ENCODE measurements around the gene INO80D.
"Not testable (repeated sequence)": the region's sequence is repeated elsewhere in the genome, so short reads cannot be mapped to it uniquely, and the experiment has no call there.

Gene INO80D

DNA sequence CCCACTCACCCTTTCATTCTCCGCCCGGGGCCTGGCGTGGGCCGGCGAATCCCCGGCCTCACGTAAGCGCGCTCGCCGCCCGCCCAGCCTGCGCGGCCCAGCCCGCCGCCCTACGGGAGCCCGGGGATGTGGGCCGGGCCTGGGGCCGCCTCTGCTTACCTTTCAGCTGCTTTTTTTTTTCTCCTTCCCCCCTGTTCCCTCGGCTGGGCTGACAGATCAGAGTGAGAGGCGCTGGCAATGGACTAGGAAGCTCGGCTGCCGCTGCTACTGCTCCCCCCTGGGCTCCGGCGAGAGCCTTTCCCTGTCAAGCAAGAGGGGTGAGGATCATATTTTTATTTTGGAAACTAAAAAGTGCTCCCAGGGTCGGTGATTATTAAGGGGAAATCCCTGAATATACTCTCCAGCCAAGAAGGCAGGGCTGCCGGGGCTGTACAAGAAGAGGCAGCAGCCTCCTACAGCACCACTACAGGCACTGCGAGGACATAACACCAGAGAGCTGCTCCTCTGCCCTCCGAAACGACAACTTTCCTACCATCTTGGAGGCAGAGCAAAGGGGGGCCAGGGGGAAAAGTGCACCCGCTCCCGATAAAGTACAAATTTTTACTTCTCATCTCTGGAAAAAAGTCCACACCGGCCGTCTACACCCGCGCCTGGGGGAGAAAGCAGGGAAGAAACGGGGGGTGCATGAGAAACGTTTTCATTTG, at the start of gene INO80D:
Gene INO80D (minus strand): TSS at position 433 of the 704 bp plus-strand sequence. CDS start 23,158 bp downstream, outside the sequence.
- peak within 1 kb of the TSS; percentile 68 to 74 for H3K4me3 ChIP-seq (replicated peaks in 1 of 2; ENCODE audit: low read depth in 2 of 2, low read length in 2 of 2)
- peak; percentile 88 to 91 for DNase-seq (ENCODE audit: low read depth in 2 of 2)
- TF ChIP-seq, protein P1, sequence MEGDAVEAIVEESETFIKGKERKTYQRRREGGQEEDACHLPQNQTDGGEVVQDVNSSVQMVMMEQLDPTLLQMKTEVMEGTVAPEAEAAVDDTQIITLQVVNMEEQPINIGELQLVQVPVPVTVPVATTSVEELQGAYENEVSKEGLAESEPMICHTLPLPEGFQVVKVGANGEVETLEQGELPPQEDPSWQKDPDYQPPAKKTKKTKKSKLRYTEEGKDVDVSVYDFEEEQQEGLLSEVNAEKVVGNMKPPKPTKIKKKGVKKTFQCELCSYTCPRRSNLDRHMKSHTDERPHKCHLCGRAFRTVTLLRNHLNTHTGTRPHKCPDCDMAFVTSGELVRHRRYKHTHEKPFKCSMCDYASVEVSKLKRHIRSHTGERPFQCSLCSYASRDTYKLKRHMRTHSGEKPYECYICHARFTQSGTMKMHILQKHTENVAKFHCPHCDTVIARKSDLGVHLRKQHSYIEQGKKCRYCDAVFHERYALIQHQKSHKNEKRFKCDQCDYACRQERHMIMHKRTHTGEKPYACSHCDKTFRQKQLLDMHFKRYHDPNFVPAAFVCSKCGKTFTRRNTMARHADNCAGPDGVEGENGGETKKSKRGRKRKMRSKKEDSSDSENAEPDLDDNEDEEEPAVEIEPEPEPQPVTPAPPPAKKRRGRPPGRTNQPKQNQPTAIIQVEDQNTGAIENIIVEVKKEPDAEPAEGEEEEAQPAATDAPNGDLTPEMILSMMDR (IDR thresholded peaks at IDR 0.05; ENCODE audit: low read depth, low read length), result peak; percentile 57

GRCh38 chr2:206127656-206128055, 41.7 kb upstream of the INO80D start:
- DNase-seq (ENCODE audit: low read depth in 2 of 2), result peak in 1 of 2 donors; percentile 7
- TF ChIP-seq, protein P1 (IDR thresholded peaks at IDR 0.05; ENCODE audit: low read depth, low read length), result no peak
- H3K4me3 ChIP-seq (replicated peaks in 1 of 2; ENCODE audit: low read depth in 2 of 2, low read length in 2 of 2), result no peak overlapping the region

- TF ChIP-seq, protein P1 (IDR thresholded peaks at IDR 0.05; ENCODE audit: low read depth, low read length), result no peak
- H3K4me3 ChIP-seq (replicated peaks in 1 of 2; ENCODE audit: low read depth in 2 of 2, low read length in 2 of 2), result no peak overlapping the region
- no peak for DNase-seq (ENCODE audit: low read depth in 2 of 2)
Measured at GRCh38 chr2:206125901-206126300, 39.9 kb upstream of the INO80D start.

DNA sequence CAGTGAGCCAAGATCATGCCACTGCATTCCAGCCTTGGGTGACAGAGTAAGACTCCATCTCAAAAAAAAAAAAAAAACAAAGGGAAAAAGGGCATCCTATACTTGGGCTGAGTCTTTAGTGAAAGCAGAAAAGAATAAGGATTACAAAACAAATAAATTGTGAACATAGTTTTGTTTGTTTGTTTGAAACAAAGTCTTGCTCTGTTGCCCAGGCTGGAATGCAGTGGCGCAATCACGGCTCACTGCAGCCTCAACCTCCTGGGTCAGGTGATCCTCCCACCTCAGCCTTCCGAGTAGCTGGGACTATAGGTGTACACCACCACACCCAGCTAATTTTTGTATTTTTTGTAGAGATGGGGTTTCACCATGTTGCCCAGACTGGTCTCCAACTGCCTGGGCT, 36.6 kb upstream of the INO80D start:
- not testable (repeated sequence) for DNase-seq (ENCODE audit: low read depth in 2 of 2); H3K4me3 ChIP-seq (replicated peaks in 1 of 2; ENCODE audit: low read depth in 2 of 2, low read length in 2 of 2)

DNA sequence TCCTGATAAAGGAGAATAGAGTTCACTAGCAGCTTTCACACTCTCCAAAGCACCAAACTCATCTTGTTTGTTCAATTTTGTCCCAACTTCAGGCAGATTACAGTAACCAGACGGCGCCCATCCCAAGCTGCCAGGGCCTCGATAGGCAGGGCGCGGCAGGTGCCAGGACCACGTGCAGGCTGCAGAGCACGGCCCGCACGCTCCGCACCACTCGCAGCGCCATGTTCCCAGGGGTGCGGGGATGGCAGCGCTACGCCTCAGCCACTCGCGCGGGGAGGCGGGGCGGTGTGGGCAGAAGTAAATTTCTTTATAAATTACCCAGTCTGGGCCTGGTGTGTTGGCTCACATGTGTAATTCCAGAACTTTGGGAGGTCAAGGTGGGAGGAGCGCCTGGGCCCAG, 30.3 kb upstream of the INO80D start:
- no peak for DNase-seq (ENCODE audit: low read depth in 2 of 2)
- no peak overlapping the region for H3K4me3 ChIP-seq (replicated peaks in 1 of 2; ENCODE audit: low read depth in 2 of 2, low read length in 2 of 2)
- TF ChIP-seq, protein P1 (IDR thresholded peaks at IDR 0.05; ENCODE audit: low read depth, low read length), result no peak

DNA sequence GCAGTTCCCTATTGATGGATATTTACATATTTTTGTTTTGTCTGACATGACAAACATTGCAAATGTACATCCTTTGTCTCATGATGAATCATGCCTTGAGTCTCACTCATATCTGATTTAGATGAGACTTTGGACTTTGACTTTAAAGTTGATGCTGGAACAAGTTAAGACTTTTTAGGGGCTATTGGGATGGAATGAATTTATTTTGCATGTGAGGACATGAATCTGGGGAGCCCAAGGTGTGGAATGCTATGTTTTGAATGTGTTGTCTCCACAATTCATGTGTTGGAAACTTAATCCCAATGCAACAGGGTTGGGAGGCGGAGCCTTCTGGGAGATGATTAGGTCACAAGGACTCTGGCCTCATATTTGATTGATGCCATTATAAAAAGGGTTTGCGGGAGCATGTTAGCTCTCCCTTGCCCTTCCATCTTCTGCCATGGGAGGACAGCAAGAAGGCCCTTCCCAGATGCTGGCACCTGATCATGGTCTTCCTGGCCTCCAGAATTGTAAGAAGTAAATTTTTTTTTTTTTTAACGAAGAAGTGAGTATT, 29.1 kb upstream of the INO80D start:
- DNase-seq (ENCODE audit: low read depth in 2 of 2), result no peak
- TF ChIP-seq, protein P1 (IDR thresholded peaks at IDR 0.05; ENCODE audit: low read depth, low read length), result no peak
- H3K4me3 ChIP-seq (replicated peaks in 1 of 2; ENCODE audit: low read depth in 2 of 2, low read length in 2 of 2), result no peak overlapping the region

DNA sequence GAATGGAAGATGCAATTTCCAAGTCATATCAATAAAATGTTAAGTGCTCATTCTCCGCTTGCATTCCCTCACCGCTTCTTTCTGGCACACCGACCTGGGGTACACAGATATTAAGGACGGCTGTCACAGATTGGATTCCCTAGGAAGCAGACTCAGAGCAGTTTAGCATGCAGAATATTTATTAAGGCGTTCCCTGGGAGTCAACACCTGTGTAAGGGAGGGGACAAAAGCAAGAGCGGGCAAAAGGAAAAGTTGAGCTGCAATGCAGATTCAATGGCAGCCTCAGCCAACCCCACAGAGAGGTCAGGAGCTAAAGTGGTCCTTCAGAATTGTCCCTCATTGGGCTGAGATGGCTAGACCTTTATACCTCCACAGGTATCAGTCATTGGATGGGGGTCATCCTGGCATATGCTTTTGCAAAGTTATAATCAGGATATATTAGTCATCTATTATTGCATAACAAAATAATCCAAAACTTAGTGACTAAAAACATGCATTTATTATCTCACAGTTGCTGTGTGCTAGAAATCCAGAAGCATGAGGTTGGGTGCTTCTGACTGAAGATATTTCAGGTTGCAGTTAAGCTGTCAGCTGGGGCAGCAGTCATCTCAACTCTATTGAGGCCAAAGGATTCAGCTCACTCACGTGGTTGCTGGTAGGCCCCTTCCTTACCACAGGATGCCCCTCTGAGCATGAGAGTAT, 27.0 kb upstream of the INO80D start:
- TF ChIP-seq, protein P1 (IDR thresholded peaks at IDR 0.05; ENCODE audit: low read depth, low read length), result no peak
- peak; percentile 32 to 52 for DNase-seq (ENCODE audit: low read depth in 2 of 2)

More for the DNA sequence above, 27.0 kb upstream of the INO80D start:
- no peak overlapping the region for H3K4me3 ChIP-seq (replicated peaks in 1 of 2; ENCODE audit: low read depth in 2 of 2, low read length in 2 of 2)

Measured in cardiac fibroblast (primary cell).